Glutamatergic neuron (in vitro differentiated cells): ENCODE data around the gene ACSM3. TPM values are rescaled to one million over a fixed set of nuclear protein-coding genes. Genes with fewer than 3 reads are reported as not detected.

Experiments used
- DNase-seq: peaks from one replicate; pipeline ENCODE4 v3.0.0; 2022
- H3K27ac Mint-ChIP-seq: one replicate; pipeline ENCODE4 v1.8.0; 2020; ENCODE audit warnings: mild to moderate bottlenecking, mixed read lengths, inconsistent platforms; ENCODE audit not compliant: unreplicated experiment
- H3K27me3 Mint-ChIP-seq: one replicate; pipeline ENCODE4 v1.8.0; 2020; ENCODE audit warnings: mild to moderate bottlenecking, moderate library complexity, mixed read lengths, inconsistent platforms; ENCODE audit not compliant: unreplicated experiment
- H3K36me3 Mint-ChIP-seq: one replicate; pipeline ENCODE4 v1.8.0; 2020; ENCODE audit warnings: mild to moderate bottlenecking, mixed read lengths, inconsistent platforms; ENCODE audit not compliant: unreplicated experiment
- H3K4me1 Mint-ChIP-seq: one replicate; pipeline ENCODE4 v1.8.0; 2020; ENCODE audit warnings: mild to moderate bottlenecking, low read depth, mixed read lengths, inconsistent platforms; ENCODE audit not compliant: unreplicated experiment
- H3K4me3 Mint-ChIP-seq: one replicate; pipeline ENCODE4 v1.8.0; 2020; ENCODE audit warnings: mild to moderate bottlenecking, mixed read lengths, inconsistent platforms; ENCODE audit not compliant: unreplicated experiment
- H3K9me3 Mint-ChIP-seq: one replicate; pipeline ENCODE4 v1.8.0; 2020; ENCODE audit warnings: mild to moderate bottlenecking, moderate library complexity, mixed read lengths, inconsistent platforms; ENCODE audit not compliant: unreplicated experiment
- CTCF ChIP-seq: fragments of 200-600 bp; sonication (generic); IDR thresholded peaks from one replicate; pipeline ENCODE4 v1.5.0; 2021; ENCODE audit not compliant: partially characterized antibody, unreplicated experiment
- total RNA-seq: library from RNA; stranded (reverse); fragmentation: NEBNext Ultra II Directional; extraction: Animal tissue kit (Norgen Biotek cat#: 25700); gene quantifications from one replicate; pipeline ENCODE4 v1.2.1, GENCODE V29; 2021; ENCODE audit not compliant: unreplicated experiment

Gene ACSM3
- total RNA-seq, 1 donor from 2014 or later: 0.91 TPM

- Mint-ChIP-seq H3K4me1 (no peaks in the 10 kb centered on the region), H3K9me3 (peaks cover 1% of the 10 kb centered on the region), H3K4me3 (no peak overlapping the region), H3K27ac (no peak overlapping the region), H3K27me3 (no peaks in the 10 kb centered on the region), H3K36me3 (no peaks in the 10 kb centered on the region)
- TF ChIP-seq CTCF: no peak
- no peak for DNase-seq
Measured at GRCh38 chr16:20729141-20729540, 34.7 kb upstream of the ACSM3 start.

GRCh38 chr16:20734056-20734455 is 29.8 kb upstream of the ACSM3 start:
- H3K4me1 Mint-ChIP-seq: peaks cover 3% of the 10 kb centered on the region
- no peaks in the 10 kb centered on the region for H3K36me3 Mint-ChIP-seq
- no peak overlapping the region for H3K27ac Mint-ChIP-seq
- no peaks in the 10 kb centered on the region for H3K9me3 Mint-ChIP-seq
- no peaks in the 10 kb centered on the region for H3K27me3 Mint-ChIP-seq
- H3K4me3 Mint-ChIP-seq: no peak overlapping the region
- TF ChIP-seq CTCF: no peak
- DNase-seq: no peak

- Mint-ChIP-seq H3K4me3 (no peak overlapping the region), H3K9me3 (no peaks in the 10 kb centered on the region), H3K27me3 (no peaks in the 10 kb centered on the region), H3K4me1 (peaks cover 3% of the 10 kb centered on the region), H3K27ac (no peak overlapping the region), H3K36me3 (no peaks in the 10 kb centered on the region)
- TF ChIP-seq CTCF: no peak
- no peak for DNase-seq
Measured at GRCh38 chr16:20734782-20735181, 29.0 kb upstream of the ACSM3 start.

- TF ChIP-seq CTCF: no peak
- no peak overlapping the region for H3K27ac Mint-ChIP-seq
- no peaks in the 10 kb centered on the region for H3K27me3 Mint-ChIP-seq
Measured at GRCh38 chr16:20735490-20735889, 28.3 kb upstream of the ACSM3 start.

GRCh38 chr16:20740007-20740883 is 23.6 kb upstream of the ACSM3 start:
- no peaks in the 10 kb centered on the region for H3K36me3 Mint-ChIP-seq
- H3K4me1 Mint-ChIP-seq: peaks cover 6% of the 10 kb centered on the region
- peak overlapping the region; percentile 96 for H3K4me3 Mint-ChIP-seq
- TF ChIP-seq CTCF: peak; percentile 28
- DNase-seq: no peak
- H3K27me3 Mint-ChIP-seq: peaks cover 2% of the 10 kb centered on the region
- H3K27ac Mint-ChIP-seq: no peak overlapping the region
- no peaks in the 10 kb centered on the region for H3K9me3 Mint-ChIP-seq

More at GRCh38 chr16:20735490-20735889, 28.3 kb upstream of the ACSM3 start:
- DNase-seq: no peak
- Mint-ChIP-seq H3K9me3 (no peaks in the 10 kb centered on the region), H3K36me3 (no peaks in the 10 kb centered on the region), H3K4me3 (no peak overlapping the region), H3K4me1 (peaks cover 5% of the 10 kb centered on the region)
